T-cell (primary cell): ENCODE data around the gene PRKCI. TPM values are rescaled to one million over a fixed set of nuclear protein-coding genes. Genes with fewer than 3 reads are reported as not detected.

Source experiments
- ATAC-seq, 4 experiments: fragments of 200-7000 bp in 3 of 4; fragments of 150-1000 bp in 1 of 4; cut with Tn5 transposase; replicated peaks in 1 of 4; 1 replicate in 3 of 4; 2 replicates in 1 of 4; pipeline ENCODE4 v1.10.0; 2021; ENCODE audit warnings: moderate library complexity in 3 of 4, mild to moderate bottlenecking in 2 of 4, moderate number of reproducible peaks in 1 of 4
- CTCF ChIA-PET, 2 donors: fragments of 300-600 bp; sonication (Branson Sonifier 250); formaldehyde crosslinking; loops; one replicate each; lab custom pipeline; 2022; ENCODE audit warnings: antibody characterized with exemption in 2 of 2; lab: Charles Lee
- POLR2A ChIA-PET, 2 donors: fragments of 300-600 bp; sonication (Branson Sonifier 250); formaldehyde crosslinking; loops; one replicate each; lab custom pipeline; 2022; ENCODE audit warnings: antibody characterized with exemption in 2 of 2; lab: Charles Lee
- DNase-seq, 35 experiments: peaks; one replicate each; pipeline versions ENCODE4 v3.0.0 to v3.0.0-alpha.2; 2013 to 2023
- H3K27ac ChIP-seq: one replicate; pipeline ENCODE4 v1.5.1; 2013; ENCODE audit warnings: low read length
- H3K27me3 ChIP-seq, 2 experiments: replicated peaks in 1 of 2; 1 replicate in 1 of 2; 2 replicates in 1 of 2; pipeline versions ENCODE4 v1.6.1 to v1.7.0; 2013; ENCODE audit warnings: low read length in 1 of 2, mixed read lengths in 1 of 2; ENCODE audit not compliant: control insufficient read depth in 2 of 2, insufficient read depth in 2 of 2; ENCODE audit errors: extremely low read depth in 1 of 2
- H3K36me3 ChIP-seq, 2 donors: 1 replicate in 1 of 2; 2 replicates in 1 of 2; pipeline versions ENCODE4 v1.6.1 to v1.7.0; 2013; ENCODE audit warnings: low read length in 1 of 2; ENCODE audit not compliant: control insufficient read depth in 2 of 2, insufficient read depth in 1 of 2; ENCODE audit errors: extremely low read depth in 1 of 2
- H3K4me1 ChIP-seq, 2 experiments: 1 replicate in 1 of 2; 2 replicates in 1 of 2; pipeline versions ENCODE4 v1.6.1 to v1.7.0; 2013; ENCODE audit warnings: low read length in 2 of 2, mixed read lengths in 1 of 2; ENCODE audit not compliant: insufficient read depth in 2 of 2, control insufficient read depth in 1 of 2; ENCODE audit errors: extremely low read depth in 1 of 2
- H3K4me3 ChIP-seq, 2 donors: 1 replicate in 1 of 2; 2 replicates in 1 of 2; pipeline versions ENCODE4 v1.5.1 to v1.7.0; 2013; ENCODE audit warnings: mild to moderate bottlenecking in 2 of 2, low read length in 1 of 2, moderate library complexity in 1 of 2; ENCODE audit not compliant: control insufficient read depth in 1 of 2; ENCODE audit errors: extremely low read depth in 1 of 2
- H3K9me3 ChIP-seq: 2 replicates; pipeline ENCODE4 v1.7.0; 2013
- H3K27ac Mint-ChIP-seq, 2 donors: one replicate each; pipeline ENCODE4 v1.8.0; 2020 to 2021; ENCODE audit warnings: mild to moderate bottlenecking in 2 of 2, mixed read lengths in 2 of 2
- H3K27me3 Mint-ChIP-seq, 2 donors: one replicate each; pipeline ENCODE4 v1.8.0; 2021 to 2022; ENCODE audit warnings: mixed read lengths in 2 of 2
- H3K36me3 Mint-ChIP-seq: one replicate; pipeline ENCODE4 v1.8.0; 2021; ENCODE audit warnings: mixed read lengths
- H3K4me1 Mint-ChIP-seq, 3 donors: one replicate each; pipeline ENCODE4 v1.8.0; 2020 to 2022; ENCODE audit warnings: mixed read lengths in 3 of 3, mild to moderate bottlenecking in 1 of 3
- H3K4me3 Mint-ChIP-seq, 3 donors: one replicate each; pipeline ENCODE4 v1.8.0; 2020 to 2022; ENCODE audit warnings: mild to moderate bottlenecking in 3 of 3, mixed read lengths in 3 of 3, moderate library complexity in 3 of 3
- H3K9me3 Mint-ChIP-seq, 3 donors: one replicate each; pipeline ENCODE4 v1.8.0; 2020 to 2022; ENCODE audit warnings: mixed read lengths in 3 of 3
- WGBS: methylation state at CpG from one replicate; pipeline ENCODE4 v1.1.5; 2013; ENCODE audit warnings: missing lambda C conversion rate; ENCODE audit not compliant: insufficient coverage; 5-methylcytosine and 5-hydroxymethylcytosine counted together
- total RNA-seq, 35 experiments: library from RNA in 6 of 35; stranded (reverse) in 6 of 35; fragments of 120-200 nt in 1 of 35; gene quantifications; one replicate each; pipeline versions ENCODE4 v1.2.1 to v1.2.4 and lab custom pipeline; 2013 to 2026

Gene PRKCI
- total RNA-seq, 5 donors from 2014 or later (not counting 1 experiment from before 2014, with no cell fraction given), result 17.1 to 26.3 (median 23.9) TPM

- Mint-ChIP-seq H3K4me1 (no peaks in the 10 kb centered on the region), H3K4me3 (no peak overlapping the region), H3K9me3 (no peaks in the 10 kb centered on the region), H3K27ac (no peak overlapping the region), H3K36me3 (no peaks in the 10 kb centered on the region), H3K27me3 (peaks cover 0 to 3% of the 10 kb centered on the region in 2 donors)
- ATAC-seq, result no peak
- H3K27me3 ChIP-seq, result no peaks in the 10 kb centered on the region
- H3K9me3 ChIP-seq, result no peaks in the 10 kb centered on the region
- no peak overlapping the region for H3K27ac ChIP-seq
- no peaks in the 10 kb centered on the region for H3K36me3 ChIP-seq
- CTCF ChIA-PET, result interaction anchor here in 1 of 2 donors (0.9 kb wide), 1 partner anchor 9 kb away, joined by 3 read pairs; no protein-coding TSS in a partner anchor
- 80% methylated on average over 6 of the region's 11 CpGs for WGBS
- POLR2A ChIA-PET, result interaction anchor here in 1 of 2 donors (1.0 kb wide), 1 partner anchor 35 kb away, joined by 4 read pairs; no protein-coding TSS in a partner anchor
- no peak for DNase-seq
- no peak overlapping the region for H3K4me3 ChIP-seq
- no peaks in the 10 kb centered on the region for H3K4me1 ChIP-seq
Measured at GRCh38 chr3:170321321-170322034, 99.3 kb downstream of the PRKCI start.

- H3K27me3 Mint-ChIP-seq, result peaks cover 0 to 3% of the 10 kb centered on the region in 2 donors
- ChIA-PET CTCF (interaction anchor here in 1 of 2 donors (0.7 kb wide), 1 partner anchor 22 kb away, joined by 5 read pairs; no protein-coding TSS in a partner anchor), POLR2A (no interaction called here)
- ATAC-seq (no peak), DNase-seq (no peak)
- WGBS, result 90% methylated on average over 2 of the region's 10 CpGs
- H3K4me1 ChIP-seq, result no peaks in the 10 kb centered on the region
- H3K9me3 Mint-ChIP-seq, result no peaks in the 10 kb centered on the region
- H3K27ac ChIP-seq, result no peak overlapping the region
- H3K9me3 ChIP-seq, result no peaks in the 10 kb centered on the region
- H3K27me3 ChIP-seq, result no peaks in the 10 kb centered on the region
- H3K4me3 ChIP-seq, result no peak overlapping the region
- H3K4me1 Mint-ChIP-seq, result no peaks in the 10 kb centered on the region
- no peak overlapping the region for H3K4me3 Mint-ChIP-seq
- no peak overlapping the region for H3K27ac Mint-ChIP-seq
- H3K36me3 Mint-ChIP-seq, result no peaks in the 10 kb centered on the region
- H3K36me3 ChIP-seq, result no peaks in the 10 kb centered on the region
Measured at GRCh38 chr3:170322566-170323269, 100.5 kb downstream of the PRKCI start.

- H3K27me3 Mint-ChIP-seq, result peaks cover 0 to 3% of the 10 kb centered on the region in 2 donors
- H3K36me3 ChIP-seq, result no peaks in the 10 kb centered on the region
- H3K36me3 Mint-ChIP-seq, result no peaks in the 10 kb centered on the region
- DNase-seq (no peak), ATAC-seq (no peak)
- H3K4me1 ChIP-seq, result no peaks in the 10 kb centered on the region
- H3K27me3 ChIP-seq, result no peaks in the 10 kb centered on the region
- H3K27ac Mint-ChIP-seq, result no peak overlapping the region
- H3K27ac ChIP-seq, result no peak overlapping the region
- ChIA-PET CTCF (interaction anchor here in 1 of 2 donors (0.7 kb wide), 1 partner anchor 21 kb away, joined by 5 read pairs; no protein-coding TSS in a partner anchor), POLR2A (no interaction called here)
- H3K4me3 Mint-ChIP-seq, result no peak overlapping the region
- WGBS, result 84% methylated on average over 5 of the region's 6 CpGs
- H3K9me3 ChIP-seq, result no peaks in the 10 kb centered on the region
- no peaks in the 10 kb centered on the region for H3K4me1 Mint-ChIP-seq
- H3K9me3 Mint-ChIP-seq, result no peaks in the 10 kb centered on the region
- no peak overlapping the region for H3K4me3 ChIP-seq
Measured at GRCh38 chr3:170323331-170323730, 101.1 kb downstream of the PRKCI start.

GRCh38 chr3:170324962-170325361 lies 102.7 kb downstream of the PRKCI start:
- H3K9me3 ChIP-seq, result no peaks in the 10 kb centered on the region
- Mint-ChIP-seq H3K4me1 (no peaks in the 10 kb centered on the region), H3K36me3 (no peaks in the 10 kb centered on the region), H3K9me3 (no peaks in the 10 kb centered on the region), H3K27me3 (peaks cover 0 to 3% of the 10 kb centered on the region in 2 donors), H3K27ac (no peak overlapping the region), H3K4me3 (no peak overlapping the region)
- no peaks in the 10 kb centered on the region for H3K27me3 ChIP-seq
- no CpG with 5 or more reads among the region's 3 CpGs for WGBS
- no peak overlapping the region for H3K4me3 ChIP-seq
- DNase-seq (no peak), ATAC-seq (no peak)
- H3K4me1 ChIP-seq, result no peaks in the 10 kb centered on the region
- CTCF ChIA-PET, result interaction anchor here in 1 of 2 donors (1.0 kb wide), 1 partner anchor 91 kb away, joined by 3 read pairs; no protein-coding TSS in a partner anchor
- POLR2A ChIA-PET, result interaction anchor here in 1 of 2 donors (0.6 kb wide), 1 partner anchor 57 kb away, joined by 12 read pairs; no protein-coding TSS in a partner anchor
- H3K36me3 ChIP-seq, result no peaks in the 10 kb centered on the region
- no peak overlapping the region for H3K27ac ChIP-seq

- no peaks in the 10 kb centered on the region for H3K9me3 Mint-ChIP-seq
- no peaks in the 10 kb centered on the region for H3K27me3 ChIP-seq
- no peaks in the 10 kb centered on the region for H3K4me1 ChIP-seq
- no peak for ATAC-seq
- H3K9me3 ChIP-seq, result no peaks in the 10 kb centered on the region
- no peak overlapping the region for H3K27ac Mint-ChIP-seq
- CTCF ChIA-PET, result no interaction called here
- no peak overlapping the region for H3K27ac ChIP-seq
- no peaks in the 10 kb centered on the region for H3K36me3 Mint-ChIP-seq
- H3K4me3 ChIP-seq, result no peak overlapping the region
- POLR2A ChIA-PET, result no interaction called here
- H3K36me3 ChIP-seq, result no peaks in the 10 kb centered on the region
- H3K4me3 Mint-ChIP-seq, result no peak overlapping the region
- DNase-seq, result no peak
- peaks cover 0 to 3% of the 10 kb centered on the region in 2 donors for H3K27me3 Mint-ChIP-seq
- H3K4me1 Mint-ChIP-seq, result peaks cover 0 to 1% (median 0%) of the 10 kb centered on the region in 3 donors
- 84% methylated on average over 23 of the region's 24 CpGs for WGBS
Measured at GRCh38 chr3:170327040-170327808, 105.0 kb downstream of the PRKCI start.
